Measurements from ENCODE around the gene EXOSC10. TPM values are rescaled to one million over a fixed set of nuclear protein-coding genes. Genes with fewer than 3 reads are reported as not detected.
"Not testable (repeated sequence)": the region's sequence is repeated elsewhere in the genome, so short reads cannot be mapped to it uniquely, and the experiment has no call there.

The EXOSC10 gene
- total RNA-seq, 1 donor from 2014 or later, result 54.7 TPM

DNA sequence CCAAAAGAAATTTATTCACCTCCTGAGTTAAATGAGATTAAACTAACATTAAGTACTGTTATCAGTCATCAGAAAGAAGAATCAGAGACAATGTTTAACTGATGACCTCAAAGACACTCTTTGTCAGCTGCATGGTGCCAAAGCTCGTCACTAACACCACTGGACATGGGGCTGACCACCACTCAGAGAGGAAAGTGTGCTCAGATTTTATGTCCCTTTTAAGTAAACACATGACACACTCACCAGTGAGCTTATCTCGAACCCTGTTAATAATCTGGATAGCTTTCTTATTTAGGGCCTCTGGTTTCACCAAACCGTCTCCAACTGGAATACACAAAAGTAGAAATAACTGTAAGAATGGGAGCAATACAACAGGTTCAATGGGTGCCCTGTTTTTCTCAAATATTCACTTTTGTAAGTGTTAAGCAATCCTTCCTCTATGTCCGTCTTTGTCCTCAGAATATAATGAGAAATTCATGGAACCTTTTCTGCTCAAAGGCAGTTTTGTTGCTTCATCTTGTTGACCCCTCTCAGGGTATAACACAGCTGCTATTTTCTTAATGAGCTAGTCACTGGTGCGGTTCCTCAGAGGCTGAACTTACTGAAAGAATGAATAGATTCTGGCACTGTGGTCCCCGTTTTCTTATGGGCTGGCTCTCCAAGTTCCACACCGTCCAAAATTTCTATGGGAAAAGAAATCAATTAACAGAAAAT, 9.5 kb upstream of the EXOSC10 start:
- DNase-seq (ENCODE audit: low read depth, low spot score), result no peak

DNA sequence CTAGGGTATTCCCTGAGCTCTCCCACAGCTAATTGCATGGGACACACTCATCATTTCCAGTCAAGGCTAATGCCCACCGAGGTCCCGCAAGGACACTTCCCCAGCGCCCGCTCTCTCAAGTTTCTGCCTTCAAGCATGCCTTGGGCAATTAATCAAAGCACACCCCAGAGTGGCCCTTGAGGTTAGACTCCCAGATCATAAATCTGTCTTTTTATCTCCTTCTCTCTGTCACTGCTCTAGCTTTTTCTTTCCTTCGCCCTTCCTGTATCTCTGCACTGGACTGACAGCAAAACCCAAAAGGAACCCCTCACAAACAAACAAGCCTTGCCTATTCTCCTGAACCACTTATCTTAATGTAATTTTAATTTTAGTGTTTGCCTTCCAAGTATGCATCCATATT, 7.9 kb upstream of the EXOSC10 start:
- no peak for DNase-seq (ENCODE audit: low read depth, low spot score)

DNA sequence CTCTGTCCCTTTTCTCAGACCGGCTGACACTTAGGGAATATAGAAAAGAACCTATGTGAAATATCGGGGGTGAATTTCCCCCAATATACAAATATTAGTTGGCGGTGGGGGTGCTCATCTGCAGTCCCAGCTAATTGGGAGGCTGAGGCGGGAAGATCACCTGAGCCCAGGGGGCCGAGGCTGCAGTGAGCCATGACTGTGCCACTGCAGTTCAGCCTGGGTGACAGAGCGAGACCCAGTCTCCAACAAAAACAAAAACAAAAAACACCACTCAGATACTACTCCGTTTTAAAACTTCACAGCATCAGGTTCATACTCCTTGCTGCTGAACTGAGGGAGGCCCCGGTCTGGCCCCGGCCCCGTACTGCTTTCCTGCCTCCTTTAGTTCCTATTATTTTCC, 5.9 kb upstream of the EXOSC10 start:
- no peak for DNase-seq (ENCODE audit: low read depth, low spot score)

DNA sequence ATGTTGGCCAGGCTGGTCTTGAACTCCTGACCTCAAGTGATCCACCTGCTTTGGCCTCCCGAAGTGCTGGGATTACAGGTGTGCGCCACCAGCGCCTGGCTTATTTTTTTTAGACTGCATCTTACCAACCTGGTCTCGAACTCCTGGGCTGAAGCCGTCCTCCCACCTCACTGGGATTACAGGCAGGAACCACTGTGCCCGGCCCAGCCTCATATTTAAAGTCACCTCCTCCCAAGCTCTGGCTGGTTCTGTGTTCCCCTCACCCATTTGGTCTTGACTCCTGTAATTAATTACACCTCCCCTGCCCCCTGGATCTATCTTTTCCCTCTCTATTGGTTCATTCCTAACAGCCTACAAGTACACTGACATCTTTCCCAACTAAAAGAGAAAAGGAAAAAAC, 1.7 kb upstream of the EXOSC10 start:
- no peak for DNase-seq (ENCODE audit: low read depth, low spot score)

DNA sequence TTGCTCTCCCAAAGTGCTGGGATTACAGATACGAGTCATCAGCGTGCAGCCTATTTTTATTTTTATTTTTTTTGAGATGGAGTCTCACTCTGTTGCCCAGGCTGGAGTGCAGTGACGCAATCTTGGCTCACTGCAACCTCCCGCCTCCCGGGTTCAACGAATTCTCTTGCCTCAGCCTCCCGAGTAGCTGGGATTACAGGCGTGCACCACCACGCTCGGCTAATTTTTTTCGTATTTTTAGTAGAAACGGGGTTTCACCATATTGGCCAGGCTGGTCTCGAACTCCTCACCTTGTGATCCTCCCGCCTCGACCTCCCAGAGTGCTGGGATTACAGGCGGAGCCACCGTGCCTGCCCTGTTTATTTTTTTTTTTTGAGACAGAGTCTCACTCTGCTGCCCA, 1.1 kb upstream of the EXOSC10 start:
- DNase-seq (ENCODE audit: low read depth, low spot score), result not testable (repeated sequence)

DNA sequence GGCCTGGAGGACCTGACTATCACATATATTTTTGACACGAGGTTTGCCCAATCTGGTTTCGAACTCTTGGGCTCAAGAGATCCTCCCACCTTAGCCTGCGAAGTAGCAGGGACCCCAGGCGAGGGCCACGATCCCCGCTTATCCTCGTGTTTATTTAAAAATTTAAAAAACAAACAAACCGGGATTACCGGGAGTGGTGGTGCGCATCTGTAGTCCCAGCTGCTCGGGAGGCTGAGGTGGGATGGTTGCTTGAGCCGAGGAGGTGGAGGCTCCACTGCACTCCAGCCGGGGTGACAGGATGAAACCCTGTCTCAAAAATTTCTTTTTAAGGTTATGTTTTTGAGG, 452 bp upstream of the EXOSC10 start:
- no peak for DNase-seq (ENCODE audit: low read depth, low spot score)

DNA sequence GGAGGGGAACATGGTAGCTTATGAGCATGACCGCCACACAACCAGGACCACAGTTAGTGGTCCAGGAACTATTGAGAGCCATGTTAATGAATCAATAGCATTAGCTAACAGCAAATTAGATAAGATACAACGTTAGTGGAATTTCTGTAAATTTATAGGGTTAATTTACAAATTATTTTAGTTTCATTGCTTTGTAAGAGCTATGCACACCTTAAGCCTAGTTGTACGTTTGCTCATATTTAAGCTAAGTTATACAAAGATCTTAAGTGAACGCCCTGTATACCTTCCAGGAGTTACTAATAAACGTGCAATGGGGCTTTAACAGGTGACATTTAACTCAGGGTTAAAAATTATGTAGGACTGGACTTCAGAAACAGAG, 749 bp downstream of the EXOSC10 start:
- DNase-seq (ENCODE audit: low read depth, low spot score), result no peak

DNA sequence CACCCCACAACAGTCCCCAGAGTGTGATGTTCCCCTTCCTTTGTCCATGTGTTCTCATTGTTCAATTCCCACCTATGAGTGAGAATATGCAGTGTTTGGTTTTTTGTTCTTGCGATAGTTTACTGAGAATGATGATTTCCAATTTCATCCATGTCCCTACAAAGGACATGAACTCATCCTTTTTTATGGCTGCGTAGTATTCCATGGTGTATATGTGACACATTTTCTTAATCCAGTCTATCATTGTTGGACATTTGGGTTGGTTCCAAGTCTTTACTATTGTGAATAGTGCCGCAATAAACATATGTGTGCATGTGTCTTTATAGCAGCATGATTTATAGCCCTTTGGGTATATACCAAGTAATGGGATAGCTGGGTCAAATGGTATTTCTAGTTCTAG, 15.9 kb downstream of the EXOSC10 start:
- DNase-seq (ENCODE audit: low read depth, low spot score), result not testable (repeated sequence)

DNA sequence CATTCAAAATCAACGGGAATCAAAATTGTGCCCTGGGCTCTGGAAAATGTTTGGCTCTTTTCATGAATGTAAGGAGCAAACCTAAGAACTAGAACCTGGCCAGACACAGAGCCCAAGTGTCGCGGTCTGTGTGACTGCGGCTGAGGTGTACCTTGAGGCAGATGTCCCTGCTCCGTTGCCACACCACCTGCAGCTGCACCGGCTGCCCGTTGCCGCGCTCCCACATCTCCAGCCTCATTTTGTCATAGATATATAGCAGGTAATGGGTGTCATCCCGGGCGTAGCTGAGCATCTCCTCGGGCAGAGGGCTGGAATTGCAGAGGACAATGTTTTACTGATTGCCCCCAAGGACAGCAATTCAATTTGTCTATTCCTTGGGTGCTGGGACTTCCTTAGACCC, 18.7 kb downstream of the EXOSC10 start:
- no peak for DNase-seq (ENCODE audit: low read depth, low spot score)

DNA sequence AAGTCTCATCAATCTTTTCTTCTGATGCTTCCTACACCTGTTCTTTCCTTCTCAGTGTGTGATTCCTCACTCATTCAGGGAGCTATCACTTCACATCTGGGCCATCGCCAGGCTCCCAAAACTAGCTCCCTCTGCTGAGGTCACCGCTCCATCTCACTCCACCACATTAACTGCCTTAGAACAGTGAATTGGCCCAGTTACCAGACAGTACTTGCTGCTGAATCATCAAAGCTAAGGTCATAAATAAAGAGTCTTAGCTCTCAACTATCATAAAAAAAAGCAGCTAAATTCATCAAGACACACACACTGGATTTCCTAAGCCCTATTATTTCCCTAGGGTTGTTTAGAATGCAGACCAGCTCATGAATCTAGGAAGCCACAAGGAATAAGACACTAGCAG, 21.0 kb downstream of the EXOSC10 start:
- DNase-seq (ENCODE audit: low read depth, low spot score), result no peak

DNA sequence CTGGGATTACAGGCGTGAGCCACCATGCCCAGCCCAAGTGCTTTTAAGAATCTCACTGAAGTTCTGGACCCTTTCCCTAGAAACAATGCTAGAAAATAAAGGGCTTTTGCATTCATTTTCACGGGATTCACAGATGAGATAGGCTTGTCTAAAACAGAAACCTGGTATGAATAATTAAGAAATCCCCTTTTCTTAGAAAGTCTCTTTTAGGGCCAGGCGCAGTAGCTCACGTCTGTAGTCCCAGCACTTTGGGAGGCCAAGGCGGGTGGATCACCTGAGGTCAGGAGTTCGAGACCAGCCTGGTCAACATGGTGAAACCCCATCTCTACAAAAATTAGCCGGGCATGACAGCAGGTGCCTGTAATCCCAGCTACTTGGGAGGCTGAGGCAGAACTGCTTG, 26.3 kb downstream of the EXOSC10 start:
- DNase-seq (ENCODE audit: low read depth, low spot score), result not testable (repeated sequence)

DNA sequence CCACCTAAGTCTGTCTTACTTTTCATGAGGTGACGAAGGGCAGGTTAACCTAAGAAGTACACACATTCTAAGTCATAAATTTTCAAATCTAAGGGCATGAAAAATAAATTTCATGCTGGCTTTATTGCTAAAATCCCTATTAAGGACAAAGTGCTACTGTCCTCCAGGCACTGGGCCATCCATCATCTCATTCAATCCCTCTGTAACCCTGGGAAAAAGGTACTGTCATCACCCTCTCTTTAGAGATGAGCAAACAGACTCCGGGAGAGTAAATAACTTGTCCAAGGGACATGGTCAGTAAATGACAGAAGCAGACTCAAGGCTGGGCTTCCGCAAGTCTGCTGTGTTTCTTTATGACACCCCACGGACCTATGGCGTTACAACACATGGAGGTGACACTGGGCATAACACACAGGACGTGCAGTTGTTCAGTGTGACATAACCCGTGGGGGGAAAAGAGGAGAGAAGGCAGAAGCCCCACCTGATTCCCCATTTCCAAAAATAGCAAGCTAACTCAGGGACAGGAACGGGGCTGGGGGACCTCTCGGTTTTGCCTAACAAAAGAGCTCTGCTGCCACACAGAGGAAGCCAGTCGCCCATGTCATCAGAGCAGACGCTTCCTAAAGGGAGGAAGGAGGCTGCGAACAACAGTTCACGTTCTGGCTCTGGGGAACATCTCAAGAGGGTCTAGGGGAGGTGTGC, 27.3 kb downstream of the EXOSC10 start:
- no peak for DNase-seq (ENCODE audit: low read depth, low spot score)

DNA sequence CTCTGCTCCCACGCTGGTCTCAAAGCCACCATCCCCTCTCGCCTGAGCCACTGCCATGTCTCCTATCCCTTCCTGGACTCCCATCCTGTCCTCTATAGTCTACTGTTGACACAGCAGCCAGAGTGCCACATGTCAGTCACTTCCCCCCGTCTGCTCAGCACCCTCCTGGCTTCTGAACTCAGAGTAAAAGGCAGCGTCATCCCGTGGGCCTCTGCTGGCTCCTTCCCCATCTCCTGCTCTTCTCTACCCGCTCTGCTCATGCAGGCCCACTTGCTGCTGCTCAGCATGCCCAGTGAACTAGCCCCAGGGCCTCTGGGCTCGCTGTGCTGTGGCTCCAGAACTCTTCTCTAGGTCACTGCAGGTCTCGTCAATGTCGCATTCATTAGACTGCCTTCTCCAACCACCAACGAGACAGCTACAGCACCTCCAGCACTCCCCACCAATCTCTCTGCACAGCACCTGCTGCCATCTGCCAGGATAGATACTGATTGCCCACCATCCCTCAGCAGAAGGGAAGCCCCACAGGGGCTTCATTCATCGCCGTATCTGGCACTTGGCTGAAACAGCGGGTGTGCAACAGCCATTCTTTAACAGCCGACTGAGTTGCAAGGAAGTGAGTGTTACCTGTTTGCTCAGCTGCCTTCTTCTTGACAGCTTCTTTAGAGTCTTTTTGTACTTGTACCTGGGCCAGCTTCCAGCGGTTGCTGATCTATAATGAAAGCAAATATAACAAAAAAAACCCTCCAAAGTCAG, 28.0 kb downstream of the EXOSC10 start:
- DNase-seq (ENCODE audit: low read depth, low spot score), result no peak

DNA sequence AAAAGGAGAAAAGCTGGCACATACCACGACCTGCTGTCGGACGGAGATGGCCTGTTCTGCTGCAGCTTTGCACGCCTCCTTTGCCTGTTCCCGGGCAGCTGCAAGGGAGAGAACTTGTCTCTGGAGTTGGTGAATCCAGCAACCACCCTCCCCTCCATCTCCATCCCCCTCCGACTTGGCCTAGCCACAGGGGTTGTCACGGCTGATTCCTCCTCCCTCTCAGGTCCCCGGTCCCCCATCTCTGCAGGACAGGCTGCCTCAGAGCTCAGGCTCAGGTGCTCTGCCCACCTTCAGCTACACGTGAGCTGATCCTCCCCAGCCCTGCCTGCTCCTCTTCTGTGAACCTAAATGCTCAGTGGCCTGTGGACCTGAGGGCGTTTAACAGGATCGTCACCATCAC, 28.8 kb downstream of the EXOSC10 start:
- DNase-seq (ENCODE audit: low read depth, low spot score), result no peak

DNA sequence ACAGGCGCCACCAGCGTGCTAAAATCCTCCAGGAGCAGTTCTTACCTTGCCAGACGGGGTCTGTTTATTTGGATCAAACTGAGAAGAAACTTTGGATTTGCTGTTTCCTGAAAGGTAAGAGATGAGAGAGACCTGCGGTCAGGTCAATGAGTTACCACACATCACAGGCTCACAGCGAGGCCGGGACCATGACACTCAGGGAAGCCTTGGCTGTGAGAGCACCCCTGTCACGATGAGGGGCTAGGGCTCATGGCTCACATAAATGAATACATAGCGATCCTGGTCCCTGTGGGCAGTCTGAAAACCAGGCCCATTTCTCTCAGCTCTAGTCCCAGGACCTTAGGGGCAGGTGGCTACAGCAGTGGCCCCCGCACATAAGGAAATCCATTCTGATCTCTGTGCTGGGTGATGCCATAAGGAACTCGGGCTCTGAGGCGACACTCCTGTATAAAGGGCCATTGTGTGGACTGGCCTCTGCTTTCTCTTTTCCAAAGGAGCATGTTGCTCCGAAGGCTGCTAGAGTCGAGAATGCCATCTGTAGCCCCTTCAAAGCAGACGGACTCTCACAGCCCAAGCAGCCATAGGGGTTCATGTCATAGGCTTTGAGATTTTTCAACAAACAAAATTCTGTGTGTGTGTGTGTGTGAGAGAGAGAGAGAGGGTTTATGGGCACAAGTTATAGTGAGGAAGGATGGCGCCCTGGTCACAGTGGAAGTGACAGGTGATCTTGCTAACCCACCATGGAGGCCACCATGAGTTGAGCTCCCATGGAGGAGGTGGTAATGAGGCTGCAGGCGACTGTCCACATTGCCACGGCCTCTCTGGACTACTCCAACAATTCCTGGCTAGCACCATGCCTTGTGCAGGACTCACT, 30.8 kb downstream of the EXOSC10 start:
- no peak for DNase-seq (ENCODE audit: low read depth, low spot score)

DNA sequence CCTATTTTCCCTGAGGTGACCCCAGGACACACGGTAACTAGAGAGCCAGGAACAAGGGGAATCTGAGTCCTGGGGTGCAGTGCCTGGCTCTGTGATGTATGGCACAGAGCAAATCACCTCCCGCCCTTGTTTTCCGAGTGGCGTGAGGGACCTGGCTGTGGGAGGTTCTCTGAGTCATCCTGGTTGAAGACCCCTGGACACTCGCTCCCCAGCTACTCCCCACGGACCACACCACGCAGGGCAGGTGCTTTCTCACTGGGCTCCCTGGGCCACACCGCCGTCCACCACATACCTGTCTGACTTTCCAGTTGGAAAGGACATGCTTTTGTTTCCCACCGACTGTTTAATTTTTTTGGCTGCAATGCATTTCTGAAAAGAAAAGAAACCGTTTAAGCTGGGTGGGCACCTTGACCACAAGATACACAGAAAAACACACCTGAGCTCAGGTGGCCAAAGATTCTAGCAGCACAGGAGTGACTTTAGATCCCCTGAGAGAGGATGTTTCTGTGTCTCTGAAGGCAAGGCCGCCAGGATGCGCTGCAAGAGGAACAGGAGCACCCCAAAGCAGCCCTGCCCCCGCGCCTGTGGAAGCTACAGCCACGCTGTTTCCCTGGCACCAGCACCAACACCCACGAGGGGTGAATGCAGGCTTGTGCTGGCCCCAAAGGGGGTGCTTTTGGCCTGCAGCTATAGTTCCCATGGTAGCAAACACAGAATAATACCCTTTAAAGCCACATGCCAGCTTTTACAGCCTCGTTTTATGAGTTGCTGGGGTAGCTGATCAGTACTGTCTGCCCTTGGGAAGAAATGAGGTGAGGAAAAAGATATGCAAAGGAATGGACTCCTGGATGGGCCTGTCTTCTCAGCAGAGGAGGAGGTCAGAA, 31.7 kb downstream of the EXOSC10 start:
- DNase-seq (ENCODE audit: low read depth, low spot score), result no peak

DNA sequence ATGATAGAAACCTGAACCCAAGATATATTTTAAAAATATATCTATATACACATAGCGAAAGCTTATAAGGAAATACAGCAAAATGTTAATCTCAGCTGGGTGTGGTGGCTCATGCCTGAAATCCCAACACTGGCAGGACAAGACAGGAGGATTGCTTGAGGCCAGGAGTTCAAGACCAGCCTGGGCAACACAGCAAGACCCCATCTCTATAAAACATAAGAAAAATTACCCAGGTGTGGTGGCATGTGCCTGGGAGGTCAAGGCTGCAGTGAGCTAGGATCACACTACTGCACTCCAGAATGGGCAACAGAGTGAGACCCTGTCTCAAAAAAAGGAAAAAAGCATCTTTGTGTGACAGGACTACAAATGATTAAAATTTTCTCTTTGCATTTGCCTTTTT, 33.9 kb downstream of the EXOSC10 start:
- DNase-seq (ENCODE audit: low read depth, low spot score), result no peak

DNA sequence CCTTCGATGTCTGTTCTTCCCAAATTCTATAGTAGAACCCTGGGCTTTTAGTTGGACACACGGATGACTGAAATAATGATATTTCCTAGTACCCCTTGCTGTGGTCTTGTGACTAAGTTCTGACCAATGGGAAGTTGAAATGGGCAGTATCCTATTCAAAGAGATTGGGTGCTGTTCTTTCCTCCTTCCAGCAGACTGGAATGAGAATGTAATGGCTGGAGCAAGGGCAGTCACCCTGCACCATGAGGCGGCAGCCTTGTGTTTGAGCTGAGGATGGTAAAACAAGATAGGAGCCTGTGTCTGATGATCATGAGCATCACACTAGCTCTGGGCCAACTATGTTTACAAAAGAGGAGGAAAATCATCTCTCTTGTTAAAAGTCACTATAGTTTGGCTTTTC, 34.7 kb downstream of the EXOSC10 start:
- DNase-seq (ENCODE audit: low read depth, low spot score), result no peak

DNA sequence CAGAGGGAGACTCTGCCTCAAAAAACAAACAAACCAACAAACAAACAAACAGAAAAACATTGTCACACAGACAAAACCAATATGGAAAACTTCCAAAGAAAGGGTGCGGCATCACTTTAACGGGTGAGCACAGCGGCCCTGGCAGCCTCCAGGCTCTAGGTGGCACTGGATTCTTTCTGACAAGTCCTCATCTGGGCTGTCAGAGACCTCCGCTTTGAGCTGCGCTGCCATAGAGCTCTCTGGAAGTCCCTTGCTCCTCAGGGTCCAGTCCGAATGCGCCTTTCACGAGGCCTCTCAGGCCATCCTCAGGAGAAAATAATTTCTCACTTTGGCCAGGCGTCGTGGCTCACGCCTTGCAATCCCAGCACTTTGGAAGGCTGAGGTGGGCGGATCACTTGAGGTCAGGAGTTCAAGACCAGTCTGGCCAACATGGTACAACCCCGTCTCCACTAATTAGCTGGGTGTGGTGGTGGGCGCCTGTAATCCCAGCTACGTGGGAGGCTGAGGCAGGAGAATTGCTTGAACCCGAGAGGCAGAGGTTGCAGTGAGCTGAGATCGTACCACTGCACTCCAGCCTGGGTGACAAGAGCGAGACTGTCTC, 35.6 kb downstream of the EXOSC10 start:
- DNase-seq (ENCODE audit: low read depth, low spot score), result not testable (repeated sequence)

DNA sequence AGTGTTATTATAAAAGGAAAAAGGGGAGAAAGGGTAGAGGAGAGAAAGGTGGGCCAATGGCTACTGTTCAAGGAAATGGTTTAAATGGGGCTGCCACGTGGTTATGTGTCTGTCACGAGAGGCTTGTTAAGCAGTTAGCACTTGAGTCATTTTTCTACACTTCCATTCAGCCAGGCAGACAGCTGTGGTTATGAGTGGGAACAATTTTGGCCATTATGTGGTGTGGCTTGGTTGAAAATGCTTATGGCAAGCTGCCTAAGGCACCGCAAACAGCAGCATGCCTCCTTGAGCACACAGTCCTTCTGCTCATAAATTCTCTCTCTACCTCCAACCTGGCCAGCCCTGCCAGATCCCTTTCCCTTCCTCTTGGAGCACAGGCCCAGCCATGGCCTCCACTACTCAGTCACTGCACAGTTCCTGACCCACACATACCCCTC, 36.7 kb downstream of the EXOSC10 start:
- no peak for DNase-seq (ENCODE audit: low read depth, low spot score)
